HepG2 (cell line): ENCODE measurements around the gene SMAD6. TPM values are rescaled to one million over a fixed set of nuclear protein-coding genes. Genes with fewer than 3 reads are reported as not detected.

ENCODE experiments used
- ARNTL ChIP-seq: sonication (generic); formaldehyde crosslinking; IDR thresholded peaks from 2 replicates; pipeline ENCODE4 v1.4.0; 2020; ENCODE audit warnings: mild to moderate bottlenecking, missing genetic modification reagents
- CHCHD3 ChIP-seq: sonication (generic); formaldehyde crosslinking; IDR thresholded peaks from 2 replicates; pipeline ENCODE4 v1.8.0; 2022; ENCODE audit warnings: mild to moderate bottlenecking, missing genetic modification reagents, moderate library complexity
- FLYWCH1 ChIP-seq: sonication (generic); formaldehyde crosslinking; IDR thresholded peaks from 2 replicates; pipeline ENCODE4 v1.8.1; 2023; ENCODE audit warnings: mild to moderate bottlenecking, missing genetic modification reagents
- HNRNPLL ChIP-seq: fragments of 200-400 bp; formaldehyde crosslinking; IDR thresholded peaks from 2 replicates; pipeline ENCODE4 v1.6.1; 2017; ENCODE audit warnings: mild to moderate bottlenecking, low read depth, low read length; ENCODE audit not compliant: poor library complexity, severe bottlenecking
- HOXA3 ChIP-seq: sonication (generic); formaldehyde crosslinking; IDR thresholded peaks from 2 replicates; pipeline ENCODE4 v1.5.0; 2020; ENCODE audit warnings: missing genetic modification reagents
- JUN ChIP-seq: sonication (generic); formaldehyde crosslinking; IDR thresholded peaks from 2 replicates; pipeline ENCODE4 v1.4.0; 2020; ENCODE audit warnings: mild to moderate bottlenecking, missing genetic modification reagents
- JUNB ChIP-seq: sonication (generic); formaldehyde crosslinking; IDR thresholded peaks from 2 replicates; pipeline ENCODE4 v1.8.0; 2022; ENCODE audit warnings: missing genetic modification reagents, mild to moderate bottlenecking, borderline replicate concordance
- MTF2 ChIP-seq: sonication (generic); formaldehyde crosslinking; IDR thresholded peaks from 2 replicates; pipeline ENCODE4 v1.5.0; 2020; ENCODE audit warnings: missing genetic modification reagents, borderline replicate concordance
- NFIB ChIP-seq: sonication (generic); formaldehyde crosslinking; IDR thresholded peaks from 2 replicates; pipeline ENCODE4 v1.9.0; 2021; ENCODE audit warnings: missing genetic modification reagents, mild to moderate bottlenecking, borderline replicate concordance
- NR3C1 ChIP-seq: sonication (generic); formaldehyde crosslinking; IDR thresholded peaks from 2 replicates; pipeline ENCODE4 v1.4.0; 2020; ENCODE audit warnings: missing genetic modification reagents
- PRDM4 ChIP-seq: sonication (generic); formaldehyde crosslinking; IDR thresholded peaks from 2 replicates; pipeline ENCODE4 v1.9.0; 2021; ENCODE audit warnings: missing genetic modification reagents, borderline replicate concordance
- RELA ChIP-seq: sonication (generic); formaldehyde crosslinking; IDR thresholded peaks from 2 replicates; pipeline ENCODE4 v1.4.0; 2020; ENCODE audit warnings: missing genetic modification reagents
- TEAD2 ChIP-seq: sonication (generic); formaldehyde crosslinking; IDR thresholded peaks from 2 replicates; pipeline ENCODE4 v1.9.0; 2021; ENCODE audit warnings: missing genetic modification reagents
- ZBTB40 ChIP-seq, 2 experiments: fragments of 450-650 bp in 1 of 2; sonication (generic) in 1 of 2; formaldehyde crosslinking in 1 of 2; IDR thresholded peaks; 2 replicates each; pipeline versions ENCODE4 v1.6.1 to v1.8.0; 2016 to 2022; ENCODE audit warnings: antibody characterized with exemption in 1 of 2, mild to moderate bottlenecking in 1 of 2, missing genetic modification reagents in 1 of 2
- ZFAT ChIP-seq: sonication (generic); formaldehyde crosslinking; conservative IDR thresholded peaks from 2 replicates; pipeline ENCODE4 v1.8.1; 2023; ENCODE audit warnings: missing genetic modification reagents, inconsistent platforms
- ZMYM2 ChIP-seq: sonication (generic); formaldehyde crosslinking; IDR thresholded peaks from 2 replicates; pipeline ENCODE4 v1.8.0; 2022; ENCODE audit warnings: mild to moderate bottlenecking, missing genetic modification reagents
- polyA plus RNA-seq, 8 experiments: library from polyadenylated mRNA; depleted of rRNA in 3 of 8; stranded (reverse) in 7 of 8; unstranded in 1 of 8; fragments of >200 nt; fragmentation: Illumina TruSeq in 4 of 8; extraction: Trizol in 4 of 8; gene quantifications; 2 replicates each; pipeline versions ENCODE4 v1.2.1 to v1.2.3, GENCODE V29; 2011 to 2016; ENCODE audit warnings: low read depth in 4 of 8, missing spikeins in 1 of 8, mixed read lengths in 1 of 8; ENCODE audit not compliant: insufficient read depth in 1 of 8
- total RNA-seq, 5 experiments: library from RNA; depleted of rRNA; stranded (reverse); fragments of >200 nt; fragmentation: Illumina TruSeq; extraction: Trizol; gene quantifications; 2 replicates each; pipeline ENCODE4 v1.2.3, GENCODE V29; 2016; ENCODE audit warnings: low read depth in 1 of 5

The SMAD6 gene
- total and polyA plus RNA-seq, 2 of the 13 experiments (the other 11 are each of a cell fraction or from before 2014, with no cell fraction given), result 3.3 to 4.4 TPM

DNA sequence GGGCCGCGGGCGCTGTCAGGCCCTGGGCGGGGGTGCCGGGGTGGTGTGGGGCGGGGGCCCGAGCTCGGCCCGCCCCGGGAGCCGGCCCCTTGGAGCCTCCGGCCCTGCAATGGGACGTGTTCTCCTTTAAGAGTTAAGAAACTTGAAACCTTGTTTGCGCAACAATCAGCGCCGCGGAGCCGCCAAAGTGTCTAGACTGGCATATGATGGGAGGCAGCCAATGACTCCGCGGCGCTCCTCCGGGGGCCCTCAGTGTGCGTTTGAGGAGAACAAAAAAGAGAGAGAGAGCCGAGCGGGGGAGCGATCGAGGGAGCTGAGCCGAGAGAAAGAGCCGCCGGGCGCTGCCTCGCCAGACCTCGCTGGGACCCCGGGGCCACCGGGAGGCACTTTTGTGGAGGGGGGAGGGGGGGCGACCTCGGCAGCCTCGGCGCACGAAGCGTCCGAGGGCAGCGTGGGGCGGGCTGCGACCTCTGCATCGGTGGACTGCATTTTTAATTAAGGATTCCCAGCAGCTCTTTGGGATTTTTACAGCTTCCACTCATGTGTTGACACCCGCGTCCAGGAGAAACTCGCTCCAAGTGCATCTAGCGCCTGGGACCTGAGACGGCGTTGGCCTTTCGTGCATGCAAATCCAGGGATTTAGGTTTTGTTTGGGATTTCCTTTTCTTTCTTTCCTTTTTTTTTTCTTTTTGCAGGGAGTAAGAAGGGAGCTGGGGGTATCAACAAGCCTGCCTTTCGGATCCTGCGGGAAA is at the start of gene SMAD6 (continued):
- no peak for TF ChIP-seq ZBTB40 (IDR thresholded peaks at IDR 0.05)
- TF ChIP-seq ZBTB40 (CRISPR knock-in tag; IDR thresholded peaks at IDR 0.05), result no peak
- no peak for TF ChIP-seq PRDM4 (CRISPR knock-in tag)
- 0 out of 2 replicates have a peak, but pooled peaks have one; percentile 8 for TF ChIP-seq MTF2 (CRISPR knock-in tag)
- TF ChIP-seq CHCHD3 (CRISPR knock-in tag), result no peak
- no peak for TF ChIP-seq JUNB
- no peak for TF ChIP-seq NFIB
- no peak for TF ChIP-seq FLYWCH1 (CRISPR knock-in tag)
- no peak for TF ChIP-seq TEAD2 (CRISPR knock-in tag)
- TF ChIP-seq HNRNPLL, result no peak
- peak; percentile 45 for TF ChIP-seq HOXA3
- TF ChIP-seq ZFAT (CRISPR knock-in tag), result no peak
- no peak for TF ChIP-seq NR3C1 (CRISPR knock-in tag)
- no peak for TF ChIP-seq ARNTL
- TF ChIP-seq JUN (CRISPR knock-in tag), result no peak
- no peak for TF ChIP-seq RELA
- TF ChIP-seq ZMYM2 (CRISPR knock-in tag), result no peak
